SK-N-SH treated with all-trans-retinoic acid at 6 μM for 48 hours (cell line): ENCODE results near the gene UST.
"Not testable (repeated sequence)": the region's sequence is repeated elsewhere in the genome, so short reads cannot be mapped to it uniquely, and the experiment has no call there.

Experiments used
- ATAC-seq: fragments of 200-7000 bp; cut with Tn5 transposase; 3 replicates; pipeline ENCODE4 v1.9.1; 2020; ENCODE audit warnings: mild to moderate bottlenecking, moderate library complexity
- ARNTL ChIP-seq: fragments of 450-650 bp; formaldehyde crosslinking; IDR thresholded peaks from 2 replicates; pipeline ENCODE4 v1.5.0; 2020; ENCODE audit warnings: low read depth, mild to moderate bottlenecking, moderate library complexity, borderline replicate concordance
- BACH2 ChIP-seq: fragments of 250-450 bp; sonication (Bioruptor Pico); IDR thresholded peaks from 2 replicates; pipeline ENCODE4 v1.9.0; 2021; ENCODE audit warnings: mild to moderate bottlenecking, borderline replicate concordance
- ESRRG ChIP-seq: fragments of 250-450 bp; sonication (Bioruptor Pico); IDR thresholded peaks from 2 replicates; pipeline ENCODE4 v1.6.1; 2021; ENCODE audit warnings: mild to moderate bottlenecking
- PATZ1 ChIP-seq: fragments of 250-450 bp; sonication (Bioruptor Pico); IDR thresholded peaks from 2 replicates; pipeline ENCODE4 v1.8.0; 2020; ENCODE audit warnings: mild to moderate bottlenecking, moderate library complexity, borderline replicate concordance
- SNAI2 ChIP-seq: fragments of 250-450 bp; sonication (Bioruptor Pico); IDR thresholded peaks from 2 replicates; pipeline ENCODE4 v1.5.0; 2020; ENCODE audit warnings: mild to moderate bottlenecking, moderate library complexity
- ZFP30 ChIP-seq: fragments of 450-650 bp; formaldehyde crosslinking; IDR thresholded peaks from 2 replicates; pipeline ENCODE4 v1.5.0; 2022; ENCODE audit warnings: mild to moderate bottlenecking, moderate library complexity
- ZNF565 ChIP-seq: fragments of 450-650 bp; formaldehyde crosslinking; conservative IDR thresholded peaks from 2 replicates; pipeline ENCODE4 v1.5.0; 2020; ENCODE audit warnings: low read depth, mild to moderate bottlenecking, moderate library complexity
- ZNF70 ChIP-seq: fragments of 450-650 bp; formaldehyde crosslinking; IDR thresholded peaks from 2 replicates; pipeline ENCODE4 v1.5.0; 2020; ENCODE audit warnings: mild to moderate bottlenecking, moderate library complexity
- TF ChIP-seq, protein P1 (sequence below): fragments of 250-450 bp; sonication (Bioruptor Pico); IDR thresholded peaks from 2 replicates; pipeline ENCODE4 v1.5.1; 2021; ENCODE audit warnings: mild to moderate bottlenecking, moderate library complexity
- TF ChIP-seq, protein P2 (sequence below): fragments of 250-450 bp; sonication (Bioruptor Pico); IDR thresholded peaks from 2 replicates; pipeline ENCODE4 v1.8.0; 2021; ENCODE audit warnings: low read depth, mild to moderate bottlenecking, moderate library complexity, borderline replicate concordance
- TF ChIP-seq, protein P3 (sequence below): fragments of 250-450 bp; sonication (Bioruptor Pico); IDR thresholded peaks from 2 replicates; pipeline ENCODE4 v1.5.0; 2020; ENCODE audit warnings: mild to moderate bottlenecking, moderate library complexity

The UST gene

DNA sequence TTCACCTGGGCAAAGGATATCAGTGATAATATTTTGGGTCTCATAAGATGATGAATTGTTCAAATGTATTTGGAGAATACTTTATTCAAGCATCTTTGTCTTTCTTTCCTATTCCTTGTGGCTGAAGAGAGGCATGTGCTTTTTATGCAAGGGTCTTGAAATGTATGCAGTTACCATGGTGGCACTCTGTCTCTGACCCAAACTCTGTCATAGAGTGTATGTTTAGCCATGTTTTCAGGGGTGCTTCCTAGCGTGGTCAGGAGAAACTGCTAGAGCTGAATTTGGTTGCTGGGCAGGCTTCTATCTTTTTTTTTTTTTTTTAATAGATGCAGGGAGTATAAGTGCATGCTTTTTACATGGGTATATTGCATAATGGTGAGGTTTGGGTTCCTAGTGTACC, 15.4 kb downstream of the UST start (continued):
- TF ChIP-seq ESRRG (CRISPR knock-in tag): no peak
- TF ChIP-seq, protein P1, sequence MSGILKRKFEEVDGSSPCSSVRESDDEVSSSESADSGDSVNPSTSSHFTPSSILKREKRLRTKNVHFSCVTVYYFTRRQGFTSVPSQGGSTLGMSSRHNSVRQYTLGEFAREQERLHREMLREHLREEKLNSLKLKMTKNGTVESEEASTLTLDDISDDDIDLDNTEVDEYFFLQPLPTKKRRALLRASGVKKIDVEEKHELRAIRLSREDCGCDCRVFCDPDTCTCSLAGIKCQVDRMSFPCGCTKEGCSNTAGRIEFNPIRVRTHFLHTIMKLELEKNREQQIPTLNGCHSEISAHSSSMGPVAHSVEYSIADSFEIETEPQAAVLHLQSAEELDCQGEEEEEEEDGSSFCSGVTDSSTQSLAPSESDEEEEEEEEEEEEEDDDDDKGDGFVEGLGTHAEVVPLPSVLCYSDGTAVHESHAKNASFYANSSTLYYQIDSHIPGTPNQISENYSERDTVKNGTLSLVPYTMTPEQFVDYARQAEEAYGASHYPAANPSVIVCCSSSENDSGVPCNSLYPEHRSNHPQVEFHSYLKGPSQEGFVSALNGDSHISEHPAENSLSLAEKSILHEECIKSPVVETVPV (CRISPR knock-in tag): no peak
- TF ChIP-seq PATZ1: no peak

GRCh38 chr6:148764259-148765020, 17.6 kb downstream of the UST start:
- not testable (repeated sequence) for ATAC-seq

GRCh38 chr6:148765898-148766808, 19.3 kb downstream of the UST start:
- no peak for ATAC-seq
- no peak for TF ChIP-seq ZFP30 (CRISPR knock-in tag)
- no peak for TF ChIP-seq ZNF70 (CRISPR knock-in tag)
- TF ChIP-seq, protein P2, sequence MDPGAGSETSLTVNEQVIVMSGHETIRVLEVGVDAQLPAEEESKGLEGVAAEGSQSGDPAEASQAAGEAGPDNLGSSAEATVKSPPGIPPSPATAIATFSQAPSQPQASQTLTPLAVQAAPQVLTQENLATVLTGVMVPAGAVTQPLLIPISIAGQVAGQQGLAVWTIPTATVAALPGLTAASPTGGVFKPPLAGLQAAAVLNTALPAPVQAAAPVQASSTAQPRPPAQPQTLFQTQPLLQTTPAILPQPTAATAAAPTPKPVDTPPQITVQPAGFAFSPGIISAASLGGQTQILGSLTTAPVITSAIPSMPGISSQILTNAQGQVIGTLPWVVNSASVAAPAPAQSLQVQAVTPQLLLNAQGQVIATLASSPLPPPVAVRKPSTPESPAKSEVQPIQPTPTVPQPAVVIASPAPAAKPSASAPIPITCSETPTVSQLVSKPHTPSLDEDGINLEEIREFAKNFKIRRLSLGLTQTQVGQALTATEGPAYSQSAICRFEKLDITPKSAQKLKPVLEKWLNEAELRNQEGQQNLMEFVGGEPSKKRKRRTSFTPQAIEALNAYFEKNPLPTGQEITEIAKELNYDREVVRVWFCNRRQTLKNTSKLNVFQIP (CRISPR knock-in tag): no peak
- TF ChIP-seq, protein P1 (CRISPR knock-in tag): no peak
- TF ChIP-seq, protein P3, sequence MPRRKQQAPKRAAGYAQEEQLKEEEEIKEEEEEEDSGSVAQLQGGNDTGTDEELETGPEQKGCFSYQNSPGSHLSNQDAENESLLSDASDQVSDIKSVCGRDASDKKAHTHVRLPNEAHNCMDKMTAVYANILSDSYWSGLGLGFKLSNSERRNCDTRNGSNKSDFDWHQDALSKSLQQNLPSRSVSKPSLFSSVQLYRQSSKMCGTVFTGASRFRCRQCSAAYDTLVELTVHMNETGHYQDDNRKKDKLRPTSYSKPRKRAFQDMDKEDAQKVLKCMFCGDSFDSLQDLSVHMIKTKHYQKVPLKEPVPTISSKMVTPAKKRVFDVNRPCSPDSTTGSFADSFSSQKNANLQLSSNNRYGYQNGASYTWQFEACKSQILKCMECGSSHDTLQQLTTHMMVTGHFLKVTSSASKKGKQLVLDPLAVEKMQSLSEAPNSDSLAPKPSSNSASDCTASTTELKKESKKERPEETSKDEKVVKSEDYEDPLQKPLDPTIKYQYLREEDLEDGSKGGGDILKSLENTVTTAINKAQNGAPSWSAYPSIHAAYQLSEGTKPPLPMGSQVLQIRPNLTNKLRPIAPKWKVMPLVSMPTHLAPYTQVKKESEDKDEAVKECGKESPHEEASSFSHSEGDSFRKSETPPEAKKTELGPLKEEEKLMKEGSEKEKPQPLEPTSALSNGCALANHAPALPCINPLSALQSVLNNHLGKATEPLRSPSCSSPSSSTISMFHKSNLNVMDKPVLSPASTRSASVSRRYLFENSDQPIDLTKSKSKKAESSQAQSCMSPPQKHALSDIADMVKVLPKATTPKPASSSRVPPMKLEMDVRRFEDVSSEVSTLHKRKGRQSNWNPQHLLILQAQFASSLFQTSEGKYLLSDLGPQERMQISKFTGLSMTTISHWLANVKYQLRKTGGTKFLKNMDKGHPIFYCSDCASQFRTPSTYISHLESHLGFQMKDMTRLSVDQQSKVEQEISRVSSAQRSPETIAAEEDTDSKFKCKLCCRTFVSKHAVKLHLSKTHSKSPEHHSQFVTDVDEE (CRISPR knock-in tag): no peak
- no peak for TF ChIP-seq ARNTL (CRISPR knock-in tag)
- TF ChIP-seq ZNF565 (CRISPR knock-in tag): no peak

DNA sequence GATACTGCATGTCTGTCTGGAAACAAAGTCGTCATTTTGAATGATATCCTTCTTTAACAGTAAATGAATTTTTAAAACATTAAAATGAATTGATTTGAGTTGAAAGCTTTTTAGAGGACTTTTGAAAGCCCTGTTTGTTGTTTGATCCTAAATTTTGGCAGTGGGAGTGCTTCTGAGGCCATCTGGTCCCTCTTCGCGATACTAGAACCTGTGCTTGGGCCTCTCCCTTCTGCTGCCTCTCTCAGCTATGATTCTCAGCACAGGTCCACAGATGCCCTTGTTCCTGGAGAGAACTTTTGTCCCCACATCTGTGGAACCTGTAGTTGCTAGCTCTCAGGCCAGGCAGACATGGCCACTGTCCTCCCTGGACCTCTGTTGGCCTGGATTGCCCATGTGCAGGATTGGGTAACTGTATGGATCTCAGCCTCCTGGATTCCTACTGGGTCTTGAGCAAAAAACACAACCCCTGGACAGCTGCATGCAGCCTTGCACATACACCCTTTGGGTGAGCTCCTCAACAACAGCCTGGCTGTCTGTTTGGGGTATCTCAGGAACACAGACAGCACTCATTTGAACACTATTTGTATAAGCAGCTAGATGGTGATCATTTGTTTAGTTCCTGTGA, 21.9 kb downstream of the UST start:
- ATAC-seq: no peak
- TF ChIP-seq BACH2 (CRISPR knock-in tag): no peak
- no peak for TF ChIP-seq SNAI2 (CRISPR knock-in tag)
- no peak for TF ChIP-seq ESRRG (CRISPR knock-in tag)
- TF ChIP-seq ZFP30 (CRISPR knock-in tag): no peak
